Memory B cell (primary cell): ENCODE results near the gene HRH1.
A peak's percentile ranks its signal among the peaks of the same experiment; 100 is the strongest.

Experiments
- ATAC-seq: fragments of 150-1000 bp; cut with Tn5 transposase; 2 replicates; pipeline ENCODE4 v1.10.0; 2021; ENCODE audit warnings: low read depth, mild to moderate bottlenecking, moderate library complexity
- DNase-seq, 2 donors: peaks; one replicate each; pipeline ENCODE4 v3.0.0; 2022; ENCODE audit warnings: low spot score in 2 of 2
- H3K27ac Mint-ChIP-seq: one replicate; pipeline ENCODE4 v1.8.0; 2022; ENCODE audit warnings: mild to moderate bottlenecking, moderate library complexity, mixed read lengths
- H3K27me3 Mint-ChIP-seq: one replicate; pipeline ENCODE4 v1.8.0; 2022; ENCODE audit warnings: mixed read lengths
- H3K36me3 Mint-ChIP-seq: one replicate; pipeline ENCODE4 v1.8.0; 2022; ENCODE audit warnings: mild to moderate bottlenecking, mixed read lengths
- H3K4me1 Mint-ChIP-seq: one replicate; pipeline ENCODE4 v1.8.0; 2022; ENCODE audit warnings: mixed read lengths
- H3K4me3 Mint-ChIP-seq: one replicate; pipeline ENCODE4 v1.8.0; 2022; ENCODE audit warnings: mild to moderate bottlenecking, moderate library complexity, mixed read lengths
- H3K9me3 Mint-ChIP-seq: one replicate; pipeline ENCODE4 v1.8.0; 2022; ENCODE audit warnings: mixed read lengths

Gene HRH1

GRCh38 chr3:11132861-11133260, 21.4 kb upstream of the HRH1 start:
- peaks cover 5% of the 10 kb centered on the region for H3K4me1 Mint-ChIP-seq
- H3K27ac Mint-ChIP-seq: no peak overlapping the region
- no peaks in the 10 kb centered on the region for H3K9me3 Mint-ChIP-seq
- no peaks in the 10 kb centered on the region for H3K27me3 Mint-ChIP-seq
- no peaks in the 10 kb centered on the region for H3K36me3 Mint-ChIP-seq
- H3K4me3 Mint-ChIP-seq: no peak overlapping the region
- DNase-seq (no peak), ATAC-seq (no peak)

GRCh38 chr3:11134794-11135193, 19.5 kb upstream of the HRH1 start:
- Mint-ChIP-seq H3K4me1 (peaks cover 8% of the 10 kb centered on the region), H3K4me3 (no peak overlapping the region), H3K27ac (no peak overlapping the region), H3K9me3 (no peaks in the 10 kb centered on the region), H3K36me3 (no peaks in the 10 kb centered on the region), H3K27me3 (no peaks in the 10 kb centered on the region)
- DNase-seq (no peak), ATAC-seq (no peak)

GRCh38 chr3:11136116-11136515, 18.2 kb upstream of the HRH1 start:
- DNase-seq (no peak), ATAC-seq (no peak)
- Mint-ChIP-seq H3K4me3 (no peak overlapping the region), H3K4me1 (peaks cover 14% of the 10 kb centered on the region), H3K27me3 (no peaks in the 10 kb centered on the region), H3K27ac (no peak overlapping the region), H3K36me3 (no peaks in the 10 kb centered on the region), H3K9me3 (no peaks in the 10 kb centered on the region)

GRCh38 chr3:11136830-11137626, 17.3 kb upstream of the HRH1 start:
- DNase-seq: no peak
- Mint-ChIP-seq H3K27me3 (no peaks in the 10 kb centered on the region), H3K9me3 (no peaks in the 10 kb centered on the region), H3K36me3 (no peaks in the 10 kb centered on the region), H3K4me3 (no peak overlapping the region), H3K27ac (no peak overlapping the region), H3K4me1 (peaks cover 14% of the 10 kb centered on the region)
- ATAC-seq: no peak

- ATAC-seq (no peak), DNase-seq (no peak)
- Mint-ChIP-seq H3K27me3 (no peaks in the 10 kb centered on the region), H3K27ac (no peak overlapping the region), H3K4me1 (peaks cover 16% of the 10 kb centered on the region), H3K4me3 (no peak overlapping the region), H3K36me3 (no peaks in the 10 kb centered on the region), H3K9me3 (no peaks in the 10 kb centered on the region)
These were observed 16.7 kb upstream of the HRH1 start for GRCh38 chr3:11137627-11137959.

- Mint-ChIP-seq H3K36me3 (no peaks in the 10 kb centered on the region), H3K27me3 (no peaks in the 10 kb centered on the region), H3K4me3 (no peak overlapping the region), H3K27ac (no peak overlapping the region), H3K4me1 (peaks cover 16% of the 10 kb centered on the region), H3K9me3 (no peaks in the 10 kb centered on the region)
- DNase-seq (no peak), ATAC-seq (no peak)
These were observed 15.9 kb upstream of the HRH1 start for GRCh38 chr3:11138371-11138770.

GRCh38 chr3:11140030-11140712, 14.1 kb upstream of the HRH1 start:
- Mint-ChIP-seq H3K4me1 (peaks cover 23% of the 10 kb centered on the region), H3K9me3 (no peaks in the 10 kb centered on the region), H3K27ac (no peak overlapping the region), H3K4me3 (peak overlapping the region; percentile 33), H3K36me3 (no peaks in the 10 kb centered on the region), H3K27me3 (no peaks in the 10 kb centered on the region)
- peak; percentile 100 for ATAC-seq
- peak; percentile 46 to 81 for DNase-seq

- no peaks in the 10 kb centered on the region for H3K9me3 Mint-ChIP-seq
- ATAC-seq (peak; percentile 2), DNase-seq (no peak)
- peaks cover 24% of the 10 kb centered on the region for H3K4me1 Mint-ChIP-seq
- H3K36me3 Mint-ChIP-seq: no peaks in the 10 kb centered on the region
- H3K27me3 Mint-ChIP-seq: no peaks in the 10 kb centered on the region
- peak overlapping the region; percentile 33 for H3K4me3 Mint-ChIP-seq
- H3K27ac Mint-ChIP-seq: no peak overlapping the region
These were observed 13.6 kb upstream of the HRH1 start for GRCh38 chr3:11140713-11141104.

- Mint-ChIP-seq H3K27ac (no peak overlapping the region), H3K36me3 (peaks cover 2% of the 10 kb centered on the region), H3K4me1 (peaks cover 20% of the 10 kb centered on the region), H3K27me3 (peaks cover 4% of the 10 kb centered on the region), H3K9me3 (peaks cover 1% of the 10 kb centered on the region), H3K4me3 (no peak overlapping the region)
- no peak for DNase-seq
- ATAC-seq: no peak
These were observed 10.8 kb upstream of the HRH1 start for GRCh38 chr3:11143476-11143875.

- H3K27ac Mint-ChIP-seq: no peak overlapping the region
- H3K4me3 Mint-ChIP-seq: no peak overlapping the region
- peaks cover 16% of the 10 kb centered on the region for H3K4me1 Mint-ChIP-seq
- peaks cover 2% of the 10 kb centered on the region for H3K36me3 Mint-ChIP-seq
- ATAC-seq: no peak
- no peak for DNase-seq
- H3K27me3 Mint-ChIP-seq: peaks cover 5% of the 10 kb centered on the region
- peaks cover 1% of the 10 kb centered on the region for H3K9me3 Mint-ChIP-seq
These were observed 9.3 kb upstream of the HRH1 start for GRCh38 chr3:11144996-11145395.

- H3K9me3 Mint-ChIP-seq: peaks cover 1% of the 10 kb centered on the region
- no peak for ATAC-seq
These were observed 8.4 kb upstream of the HRH1 start for GRCh38 chr3:11145888-11146287.

GRCh38 chr3:11146773-11147660, 7.3 kb upstream of the HRH1 start:
- Mint-ChIP-seq H3K9me3 (peaks cover 1% of the 10 kb centered on the region), H3K36me3 (peaks cover 2% of the 10 kb centered on the region), H3K27ac (no peak overlapping the region), H3K4me1 (peaks cover 10% of the 10 kb centered on the region), H3K4me3 (no peak overlapping the region), H3K27me3 (peaks cover 9% of the 10 kb centered on the region)
- DNase-seq (no peak), ATAC-seq (no peak)

More at GRCh38 chr3:11145888-11146287, 8.4 kb upstream of the HRH1 start:
- peaks cover 5% of the 10 kb centered on the region for H3K27me3 Mint-ChIP-seq
- H3K4me1 Mint-ChIP-seq: peaks cover 10% of the 10 kb centered on the region
- no peak overlapping the region for H3K4me3 Mint-ChIP-seq
- no peak for DNase-seq
- H3K27ac Mint-ChIP-seq: no peak overlapping the region
- peaks cover 2% of the 10 kb centered on the region for H3K36me3 Mint-ChIP-seq

- Mint-ChIP-seq H3K36me3 (peaks cover 2% of the 10 kb centered on the region), H3K9me3 (peaks cover 1% of the 10 kb centered on the region), H3K4me1 (peaks cover 9% of the 10 kb centered on the region), H3K27me3 (peaks cover 21% of the 10 kb centered on the region), H3K4me3 (no peak overlapping the region), H3K27ac (no peak overlapping the region)
- DNase-seq (no peak), ATAC-seq (no peak)
These were observed 4.0 kb upstream of the HRH1 start for GRCh38 chr3:11150256-11150655.

- peaks cover 11% of the 10 kb centered on the region for H3K4me1 Mint-ChIP-seq
- ATAC-seq: no peak
- H3K36me3 Mint-ChIP-seq: peaks cover 2% of the 10 kb centered on the region
- H3K9me3 Mint-ChIP-seq: peaks cover 1% of the 10 kb centered on the region
- no peak for DNase-seq
- no peak overlapping the region for H3K27ac Mint-ChIP-seq
- no peak overlapping the region for H3K4me3 Mint-ChIP-seq
- peaks cover 31% of the 10 kb centered on the region for H3K27me3 Mint-ChIP-seq
These were observed 2.0 kb upstream of the HRH1 start for GRCh38 chr3:11152301-11152700.
